ENCODE measurements around the gene TAOK3.

Gene TAOK3

DNA sequence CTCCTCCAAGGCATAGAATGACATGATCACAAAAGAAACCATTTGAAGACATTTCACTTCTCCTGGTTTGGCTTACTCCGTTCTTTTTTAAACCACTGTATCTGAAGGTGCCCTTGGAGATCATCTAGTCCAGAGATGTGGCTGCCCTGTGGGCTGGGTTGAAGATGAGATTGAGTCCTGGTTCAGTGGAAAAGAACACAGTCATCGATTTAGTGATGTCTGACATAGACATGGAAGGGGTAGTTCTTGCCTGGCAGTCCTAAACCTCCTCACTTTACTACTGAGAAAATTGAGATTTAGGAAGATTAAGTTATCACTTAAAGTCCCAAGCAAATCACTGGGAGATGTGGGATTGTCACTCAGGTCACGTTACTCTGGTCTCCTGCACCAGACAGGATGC is 271.7 kb downstream of the TAOK3 start:
- ChIA-PET POLR2A (ENCODE audit: low non-redundant PET) (no interaction called here), CTCF (interaction anchor here (0.9 kb wide), 1 partner anchor 706 kb away, joined by 3 read pairs; no protein-coding TSS in a partner anchor)
- DNase-seq (ENCODE audit: low spot score), result no peak
- TF ChIP-seq, protein P1, sequence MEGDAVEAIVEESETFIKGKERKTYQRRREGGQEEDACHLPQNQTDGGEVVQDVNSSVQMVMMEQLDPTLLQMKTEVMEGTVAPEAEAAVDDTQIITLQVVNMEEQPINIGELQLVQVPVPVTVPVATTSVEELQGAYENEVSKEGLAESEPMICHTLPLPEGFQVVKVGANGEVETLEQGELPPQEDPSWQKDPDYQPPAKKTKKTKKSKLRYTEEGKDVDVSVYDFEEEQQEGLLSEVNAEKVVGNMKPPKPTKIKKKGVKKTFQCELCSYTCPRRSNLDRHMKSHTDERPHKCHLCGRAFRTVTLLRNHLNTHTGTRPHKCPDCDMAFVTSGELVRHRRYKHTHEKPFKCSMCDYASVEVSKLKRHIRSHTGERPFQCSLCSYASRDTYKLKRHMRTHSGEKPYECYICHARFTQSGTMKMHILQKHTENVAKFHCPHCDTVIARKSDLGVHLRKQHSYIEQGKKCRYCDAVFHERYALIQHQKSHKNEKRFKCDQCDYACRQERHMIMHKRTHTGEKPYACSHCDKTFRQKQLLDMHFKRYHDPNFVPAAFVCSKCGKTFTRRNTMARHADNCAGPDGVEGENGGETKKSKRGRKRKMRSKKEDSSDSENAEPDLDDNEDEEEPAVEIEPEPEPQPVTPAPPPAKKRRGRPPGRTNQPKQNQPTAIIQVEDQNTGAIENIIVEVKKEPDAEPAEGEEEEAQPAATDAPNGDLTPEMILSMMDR (conservative IDR thresholded peaks at IDR 0.05; ENCODE audit: low read depth), result no peak
- H3K27ac ChIP-seq, result no peak overlapping the region
